ENCODE data around the gene DPP10.

DNA sequence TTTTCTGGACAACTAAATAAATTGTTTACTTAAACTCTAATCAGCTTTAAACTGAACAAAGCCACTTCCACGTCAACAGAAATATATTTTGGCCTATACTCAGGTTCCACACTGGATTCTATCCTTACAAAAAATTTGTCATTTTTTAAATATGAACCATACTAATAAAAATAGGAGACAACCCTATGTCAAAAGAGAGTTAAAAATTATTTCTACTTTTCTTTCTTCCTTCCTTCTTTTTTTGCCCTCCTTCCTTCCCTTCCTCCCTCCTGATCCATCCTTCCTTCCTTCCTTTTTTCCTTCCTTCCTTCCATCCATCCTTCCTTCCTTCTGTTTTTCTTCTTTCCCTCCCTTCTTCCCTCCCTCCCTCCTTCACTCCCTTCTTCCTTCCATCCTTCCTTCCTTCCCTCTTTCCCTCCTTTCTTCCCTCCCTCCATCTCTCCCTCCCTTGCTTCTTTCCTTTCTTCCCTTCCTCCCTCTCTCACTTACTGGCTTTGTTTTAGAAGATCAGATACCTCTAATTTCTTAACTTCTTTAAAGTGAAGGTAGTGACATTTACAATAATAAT is 1444.9 kb downstream of the DPP10 start:
- no peak for TF ChIP-seq POLR2A (IDR thresholded peaks at IDR 0.05)
- TF ChIP-seq, protein P1, sequence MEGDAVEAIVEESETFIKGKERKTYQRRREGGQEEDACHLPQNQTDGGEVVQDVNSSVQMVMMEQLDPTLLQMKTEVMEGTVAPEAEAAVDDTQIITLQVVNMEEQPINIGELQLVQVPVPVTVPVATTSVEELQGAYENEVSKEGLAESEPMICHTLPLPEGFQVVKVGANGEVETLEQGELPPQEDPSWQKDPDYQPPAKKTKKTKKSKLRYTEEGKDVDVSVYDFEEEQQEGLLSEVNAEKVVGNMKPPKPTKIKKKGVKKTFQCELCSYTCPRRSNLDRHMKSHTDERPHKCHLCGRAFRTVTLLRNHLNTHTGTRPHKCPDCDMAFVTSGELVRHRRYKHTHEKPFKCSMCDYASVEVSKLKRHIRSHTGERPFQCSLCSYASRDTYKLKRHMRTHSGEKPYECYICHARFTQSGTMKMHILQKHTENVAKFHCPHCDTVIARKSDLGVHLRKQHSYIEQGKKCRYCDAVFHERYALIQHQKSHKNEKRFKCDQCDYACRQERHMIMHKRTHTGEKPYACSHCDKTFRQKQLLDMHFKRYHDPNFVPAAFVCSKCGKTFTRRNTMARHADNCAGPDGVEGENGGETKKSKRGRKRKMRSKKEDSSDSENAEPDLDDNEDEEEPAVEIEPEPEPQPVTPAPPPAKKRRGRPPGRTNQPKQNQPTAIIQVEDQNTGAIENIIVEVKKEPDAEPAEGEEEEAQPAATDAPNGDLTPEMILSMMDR (IDR thresholded peaks at IDR 0.05): no peak
